MM.1S (cell line): ENCODE measurements around the gene GLIS2.

ENCODE experiments used
- DNase-seq: peaks from one replicate; pipeline ENCODE4 v3.0.0-alpha.2; 2015
- H2AFZ ChIP-seq: fragments of 300-600 bp; sonication (generic); 2 replicates; pipeline ENCODE4 v1.6.0; 2016; ENCODE audit warnings: antibody characterized with exemption, low read length
- H3F3A ChIP-seq: fragments of 300-600 bp; sonication (generic); 2 replicates; pipeline ENCODE4 v1.6.1; 2016; ENCODE audit warnings: mild to moderate bottlenecking, antibody characterized with exemption, low read length, moderate library complexity, mixed read lengths; ENCODE audit not compliant: insufficient read depth
- H3K27ac ChIP-seq: fragments of 300-600 bp; sonication (generic); 2 replicates; pipeline ENCODE4 v1.5.1; 2016; ENCODE audit warnings: mild to moderate bottlenecking, low read length
- H3K27me3 ChIP-seq: fragments of 300-600 bp; sonication (generic); replicated peaks from 2 replicates; pipeline ENCODE4 v1.6.0; 2016; ENCODE audit warnings: low read length; ENCODE audit not compliant: insufficient read depth
- H3K36me3 ChIP-seq: fragments of 300-600 bp; sonication (generic); replicated peaks from 2 replicates; pipeline ENCODE4 v1.6.1; 2016; ENCODE audit warnings: mild to moderate bottlenecking, low read length, mixed read lengths; ENCODE audit not compliant: insufficient read depth
- H3K4me1 ChIP-seq: fragments of 300-600 bp; sonication (generic); 2 replicates; pipeline ENCODE4 v1.6.1; 2016; ENCODE audit warnings: low read length, mixed read lengths
- H3K4me2 ChIP-seq: fragments of 300-600 bp; sonication (generic); 2 replicates; pipeline ENCODE4 v1.6.0; 2016; ENCODE audit warnings: low read depth, low read length
- H3K4me3 ChIP-seq: fragments of 300-600 bp; sonication (generic); 2 replicates; pipeline ENCODE4 v1.5.1; 2016; ENCODE audit warnings: low read length, mixed read lengths
- H3K79me2 ChIP-seq: fragments of 300-600 bp; sonication (generic); 2 replicates; pipeline ENCODE4 v1.6.1; 2016; ENCODE audit warnings: mixed run types, low read length, mixed read lengths
- H3K9ac ChIP-seq: fragments of 300-600 bp; sonication (generic); 2 replicates; pipeline ENCODE4 v1.6.1; 2016; ENCODE audit warnings: low read length, mixed read lengths
- H3K9me2 ChIP-seq: fragments of 300-600 bp; sonication (generic); replicated peaks from 2 replicates; pipeline ENCODE4 v1.6.1; 2016; ENCODE audit warnings: mild to moderate bottlenecking, low read length, mixed read lengths; ENCODE audit not compliant: insufficient read depth
- H3K9me3 ChIP-seq: fragments of 300-600 bp; sonication (generic); replicated peaks from 2 replicates; pipeline ENCODE4 v1.6.1; 2016; ENCODE audit warnings: mild to moderate bottlenecking, low read length, mixed read lengths; ENCODE audit not compliant: insufficient read depth
- H4K20me1 ChIP-seq: fragments of 300-600 bp; sonication (generic); 2 replicates; pipeline ENCODE4 v1.6.1; 2016; ENCODE audit warnings: mild to moderate bottlenecking, low read length, moderate library complexity, mixed read lengths; ENCODE audit not compliant: insufficient read depth
- CTCF ChIP-seq: fragments of 300-600 bp; sonication (generic); IDR thresholded peaks from 2 replicates; pipeline ENCODE4 v1.5.1; 2016; ENCODE audit warnings: antibody characterized with exemption, low read length, mixed read lengths
- EZH2 ChIP-seq: fragments of 300-600 bp; sonication (generic); optimal IDR thresholded peaks from 2 replicates; pipeline ENCODE3; 2017; ENCODE audit warnings: low read depth, mild to moderate bottlenecking, antibody characterized with exemption, low read length, mixed read lengths
- EZH2phosphoT487 ChIP-seq: fragments of 300-600 bp; sonication (generic); IDR thresholded peaks from 2 replicates; pipeline ENCODE4 v1.6.1; 2018; ENCODE audit warnings: antibody characterized with exemption, low read length

GLIS2 gene

GRCh38 chr16:4336701-4337539, 21.1 kb downstream of the GLIS2 start:
- Histone ChIP-seq H3F3A (no peaks in the 10 kb centered on the region), H3K4me1 (no peaks in the 10 kb centered on the region), H2AFZ (no peak overlapping the region), H3K9me3 (no peaks in the 10 kb centered on the region), H4K20me1 (no peaks in the 10 kb centered on the region), H3K79me2 (no peaks in the 10 kb centered on the region), H3K9ac (no peak overlapping the region), H3K4me3 (no peak overlapping the region), H3K27ac (no peak overlapping the region), H3K27me3 (peaks cover 20% of the 10 kb centered on the region), H3K9me2 (no peaks in the 10 kb centered on the region), H3K36me3 (no peaks in the 10 kb centered on the region), H3K4me2 (no peak overlapping the region)
- no peak for DNase-seq
- TF ChIP-seq EZH2phosphoT487 (no peak), EZH2 (no peak), CTCF (no peak)

GRCh38 chr16:4337540-4338088, 21.7 kb downstream of the GLIS2 start:
- no peak overlapping the region for H3K9ac ChIP-seq
- no peaks in the 10 kb centered on the region for H3K79me2 ChIP-seq
- H2AFZ ChIP-seq: no peak overlapping the region
- no peaks in the 10 kb centered on the region for H3K4me1 ChIP-seq
- no peak for TF ChIP-seq CTCF
- no peak for TF ChIP-seq EZH2phosphoT487
- TF ChIP-seq EZH2: no peak
- H3K4me2 ChIP-seq: no peak overlapping the region
- no peaks in the 10 kb centered on the region for H3F3A ChIP-seq
- H3K27me3 ChIP-seq: peaks cover 13% of the 10 kb centered on the region
- no peaks in the 10 kb centered on the region for H3K36me3 ChIP-seq
- no peaks in the 10 kb centered on the region for H3K9me3 ChIP-seq
- no peaks in the 10 kb centered on the region for H3K9me2 ChIP-seq
- no peaks in the 10 kb centered on the region for H4K20me1 ChIP-seq
- H3K4me3 ChIP-seq: no peak overlapping the region
- DNase-seq: no peak
- H3K27ac ChIP-seq: no peak overlapping the region

- H3K4me3 ChIP-seq: no peak overlapping the region
- TF ChIP-seq CTCF: no peak
- no peaks in the 10 kb centered on the region for H3K9me2 ChIP-seq
- H2AFZ ChIP-seq: no peak overlapping the region
- H4K20me1 ChIP-seq: no peaks in the 10 kb centered on the region
- no peaks in the 10 kb centered on the region for H3K36me3 ChIP-seq
- H3K27me3 ChIP-seq: peaks cover 8% of the 10 kb centered on the region
- H3K79me2 ChIP-seq: peaks cover 5% of the 10 kb centered on the region
- no peak overlapping the region for H3K4me2 ChIP-seq
- H3K4me1 ChIP-seq: no peaks in the 10 kb centered on the region
- DNase-seq: no peak
- no peaks in the 10 kb centered on the region for H3F3A ChIP-seq
- no peak overlapping the region for H3K9ac ChIP-seq
- H3K9me3 ChIP-seq: no peaks in the 10 kb centered on the region
- no peak overlapping the region for H3K27ac ChIP-seq
Measured at GRCh38 chr16:4338125-4338582, 22.3 kb downstream of the GLIS2 start.
